A549 (cell line): ENCODE measurements around the gene FKBP8. TPM values are rescaled to one million over a fixed set of nuclear protein-coding genes. Genes with fewer than 3 reads are reported as not detected.

ENCODE experiments used
- ATAC-seq, 2 experiments: fragments of 200-7000 bp in 1 of 2; fragments of >200 bp in 1 of 2; cut with Nextera tagmentation in 1 of 2; cut with Tn5 transposase in 1 of 2; 3 replicates each; pipeline versions ENCODE4 v1.8.0 to v1.9.1; 2018 to 2020; ENCODE audit warnings: mild to moderate bottlenecking in 1 of 2, moderate library complexity in 1 of 2
- CTCF ChIA-PET: fragments of 300-600 bp; sonication (Branson Sonifier 250); formaldehyde crosslinking; extraction: SDS; loops from one replicate; lab custom pipeline; 2021; ENCODE audit warnings: antibody characterized with exemption, inconsistent platforms; lab: Yijun Ruan, JAX
- POLR2A ChIA-PET: fragments of 350-600 bp; formaldehyde crosslinking; extraction: SDS; loops from one replicate; lab custom pipeline; 2021; ENCODE audit warnings: antibody characterized with exemption, inconsistent platforms; lab: Yijun Ruan, JAX
- DNase-seq, 2 experiments: peaks; one replicate each; pipeline versions ENCODE4 v3.0.0 to v3.0.0-alpha.2; 2011 to 2016; ENCODE audit warnings: low read depth in 1 of 2, low spot score in 1 of 2
- FAIRE-seq: peaks from 2 replicates; lab custom pipeline; 2011; peaks lifted over from hg19 to GRCh38; lab: Jason Lieb, UNC
- H3K27ac ChIP-seq, 2 experiments: fragments of >200 bp; sonication (Bioruptor Twin); formaldehyde crosslinking; 3 replicates each; pipeline ENCODE4 v1.5.1; 2016 to 2017
- H3K4me1 ChIP-seq: fragments of >200 bp; sonication (Bioruptor Twin); formaldehyde crosslinking; 3 replicates; pipeline ENCODE4 v1.6.1; 2016
- H3K4me2 ChIP-seq: fragments of >200 bp; sonication (Bioruptor Twin); formaldehyde crosslinking; 3 replicates; pipeline ENCODE4 v1.6.1; 2016
- H3K4me3 ChIP-seq: fragments of >200 bp; sonication (Bioruptor Twin); formaldehyde crosslinking; 3 replicates; pipeline ENCODE4 v1.5.1; 2016
- H3K9me3 ChIP-seq: fragments of >200 bp; sonication (Bioruptor Twin); formaldehyde crosslinking; 3 replicates; pipeline ENCODE4 v1.6.1; 2016
- CBX8 ChIP-seq: fragments of 200-600 bp; sonication (generic); IDR thresholded peaks from 2 replicates; pipeline ENCODE4 v1.6.1; 2016
- CHD2 ChIP-seq: fragments of 150-350 bp; IDR thresholded peaks from 2 replicates; pipeline ENCODE4 v1.6.1; 2014; ENCODE audit warnings: low read length; ENCODE audit not compliant: partially characterized antibody
- EHF ChIP-seq: fragments of 250-450 bp; sonication (Bioruptor Pico); IDR thresholded peaks from 2 replicates; pipeline ENCODE4 v1.5.0; 2020; ENCODE audit warnings: mild to moderate bottlenecking
- ESRRA ChIP-seq: fragments of 150-350 bp; IDR thresholded peaks from 2 replicates; pipeline ENCODE4 v1.6.1; 2014; ENCODE audit warnings: mild to moderate bottlenecking, low read length, borderline replicate concordance
- FOSL2 ChIP-seq, 2 experiments: fragments of 450-650 bp in 1 of 2; fragments of >200 bp in 1 of 2; sonication (Bioruptor Twin) in 1 of 2; formaldehyde crosslinking; IDR thresholded peaks; 2 replicates each; pipeline versions ENCODE4 v1.5.0 to v1.6.1; 2016 to 2020; ENCODE audit warnings: mild to moderate bottlenecking in 1 of 2, moderate library complexity in 1 of 2
- FOXS1 ChIP-seq: fragments of 250-450 bp; sonication (Bioruptor Pico); IDR thresholded peaks from 2 replicates; pipeline ENCODE4 v1.5.0; 2020; ENCODE audit warnings: mild to moderate bottlenecking, moderate library complexity
- GATA3 ChIP-seq: IDR thresholded peaks from 2 replicates; pipeline ENCODE4 v1.6.1; 2012; ENCODE audit warnings: borderline replicate concordance
- HDAC2 ChIP-seq: fragments of 200-600 bp; sonication (generic); IDR thresholded peaks from 2 replicates; pipeline ENCODE4 v1.6.1; 2016
- HOXA7 ChIP-seq: fragments of 250-450 bp; sonication (Bioruptor Pico); IDR thresholded peaks from 2 replicates; pipeline ENCODE4 v1.5.0; 2020; ENCODE audit warnings: mild to moderate bottlenecking, moderate library complexity
- HOXB13 ChIP-seq: fragments of 250-450 bp; sonication (Bioruptor Pico); IDR thresholded peaks from 2 replicates; pipeline ENCODE4 v1.5.0; 2020; ENCODE audit warnings: low read depth, mild to moderate bottlenecking, moderate library complexity
- JUN ChIP-seq, 2 experiments: fragments of >200 bp; sonication (Bioruptor Twin); formaldehyde crosslinking; IDR thresholded peaks; 2 replicates in 1 of 2; 3 replicates in 1 of 2; pipeline ENCODE4 v1.6.1; 2016 to 2017
- KDM1A ChIP-seq: fragments of 200-600 bp; sonication (generic); IDR thresholded peaks from 2 replicates; pipeline ENCODE4 v1.6.1; 2016; ENCODE audit warnings: low read depth, mild to moderate bottlenecking
- KDM5A ChIP-seq: fragments of 200-600 bp; sonication (generic); IDR thresholded peaks from 2 replicates; pipeline ENCODE4 v1.6.1; 2016; ENCODE audit warnings: antibody characterized with exemption, mild to moderate bottlenecking
- MYC ChIP-seq: IDR thresholded peaks from 2 replicates; pipeline ENCODE4 v1.6.1; 2012; ENCODE audit warnings: mild to moderate bottlenecking, inconsistent platforms, low read length, improper control_type of control experiment, borderline replicate concordance
- NFE2L2 ChIP-seq: fragments of 150-350 bp; conservative IDR thresholded peaks from 2 replicates; pipeline ENCODE4 v1.6.1; 2014; ENCODE audit warnings: low read length
- NPAS2 ChIP-seq: fragments of 250-450 bp; sonication (Bioruptor Pico); IDR thresholded peaks from 2 replicates; pipeline ENCODE4 v1.8.0; 2022; ENCODE audit warnings: mild to moderate bottlenecking, moderate library complexity, borderline replicate concordance
- NR3C1 ChIP-seq: fragments of >200 bp; sonication (Bioruptor Twin); formaldehyde crosslinking; IDR thresholded peaks from 3 replicates; pipeline ENCODE4 v1.6.1; 2017
- PHF8 ChIP-seq: fragments of 200-600 bp; sonication (generic); IDR thresholded peaks from 2 replicates; pipeline ENCODE4 v1.6.1; 2016; ENCODE audit warnings: low read depth, mild to moderate bottlenecking, antibody characterized with exemption, moderate library complexity, borderline replicate concordance
- POLR2AphosphoS2 ChIP-seq: conservative IDR thresholded peaks from 2 replicates; pipeline ENCODE4 v1.6.1; 2012; ENCODE audit warnings: low read length, improper control_type of control experiment, inconsistent platforms
- RAD21 ChIP-seq, 2 experiments: fragments of >200 bp in 1 of 2; sonication (Bioruptor Twin) in 1 of 2; formaldehyde crosslinking in 1 of 2; IDR thresholded peaks in 1 of 2; conservative IDR thresholded peaks in 1 of 2; 2 replicates in 1 of 2; 3 replicates in 1 of 2; pipeline ENCODE4 v1.6.1; 2012 to 2018; ENCODE audit warnings: inconsistent platforms in 1 of 2
- RCOR1 ChIP-seq: fragments of 150-350 bp; IDR thresholded peaks from 2 replicates; pipeline ENCODE4 v1.6.1; 2014; ENCODE audit warnings: antibody characterized with exemption, low read length, low read depth
- RFX5 ChIP-seq: fragments of 450-650 bp; IDR thresholded peaks from 2 replicates; pipeline ENCODE4 v1.7.1; 2014; ENCODE audit warnings: antibody characterized with exemption, mild to moderate bottlenecking, moderate library complexity
- ZC3H11A ChIP-seq: fragments of 450-650 bp; IDR thresholded peaks from 2 replicates; pipeline ENCODE4 v1.6.1; 2014; ENCODE audit warnings: antibody characterized with exemption, mild to moderate bottlenecking
- ZNF302 ChIP-seq: fragments of 250-450 bp; sonication (Bioruptor Pico); IDR thresholded peaks from 2 replicates; pipeline ENCODE4 v1.9.0; 2021; ENCODE audit warnings: inconsistent platforms, mild to moderate bottlenecking, moderate library complexity
- ZSCAN20 ChIP-seq: fragments of 250-450 bp; sonication (Bioruptor Pico); IDR thresholded peaks from 2 replicates; pipeline ENCODE4 v1.8.0; 2022; ENCODE audit warnings: mild to moderate bottlenecking, moderate library complexity
- WGBS: methylation state at CpG from one replicate; pipeline ENCODE4 v1.1.6; 2017; ENCODE audit errors: missing lambda C conversion rate; 5-methylcytosine and 5-hydroxymethylcytosine counted together
- polyA plus RNA-seq, 4 experiments: library from polyadenylated mRNA; depleted of rRNA in 3 of 4; stranded (reverse); fragments of >200 nt; fragmentation: RNase III in 1 of 4; extraction: RNeasy Plus Mini Kit Qiagen cat#74134 plus additional on column Dnase treatment in 1 of 4; gene quantifications; 2 replicates in 3 of 4; 3 replicates in 1 of 4; pipeline ENCODE4 v1.2.3, GENCODE V29; 2011 to 2017
- TF ChIP-seq, protein P1 (sequence below): fragments of 450-650 bp; IDR thresholded peaks from 2 replicates; pipeline ENCODE4 v1.6.1; 2014; ENCODE audit warnings: antibody characterized with exemption
- TF ChIP-seq, protein P2 (sequence below): fragments of 250-450 bp; sonication (Bioruptor Pico); IDR thresholded peaks from 2 replicates; pipeline ENCODE4 v1.5.0; 2021; ENCODE audit warnings: mild to moderate bottlenecking, moderate library complexity, borderline replicate concordance
- TF ChIP-seq, protein P3 (sequence below): IDR thresholded peaks from 2 replicates; pipeline ENCODE4 v1.6.1; 2012
- TF ChIP-seq, protein P4 (sequence below): fragments of 250-450 bp; sonication (Bioruptor Pico); IDR thresholded peaks from 2 replicates; pipeline ENCODE4 v1.5.0; 2020; ENCODE audit warnings: low read depth, mild to moderate bottlenecking, moderate library complexity

FKBP8 gene
- polyA plus RNA-seq, 2 of the 4 experiments (the other 2 are of a cell fraction) = 56.1 to 123 TPM

DNA sequence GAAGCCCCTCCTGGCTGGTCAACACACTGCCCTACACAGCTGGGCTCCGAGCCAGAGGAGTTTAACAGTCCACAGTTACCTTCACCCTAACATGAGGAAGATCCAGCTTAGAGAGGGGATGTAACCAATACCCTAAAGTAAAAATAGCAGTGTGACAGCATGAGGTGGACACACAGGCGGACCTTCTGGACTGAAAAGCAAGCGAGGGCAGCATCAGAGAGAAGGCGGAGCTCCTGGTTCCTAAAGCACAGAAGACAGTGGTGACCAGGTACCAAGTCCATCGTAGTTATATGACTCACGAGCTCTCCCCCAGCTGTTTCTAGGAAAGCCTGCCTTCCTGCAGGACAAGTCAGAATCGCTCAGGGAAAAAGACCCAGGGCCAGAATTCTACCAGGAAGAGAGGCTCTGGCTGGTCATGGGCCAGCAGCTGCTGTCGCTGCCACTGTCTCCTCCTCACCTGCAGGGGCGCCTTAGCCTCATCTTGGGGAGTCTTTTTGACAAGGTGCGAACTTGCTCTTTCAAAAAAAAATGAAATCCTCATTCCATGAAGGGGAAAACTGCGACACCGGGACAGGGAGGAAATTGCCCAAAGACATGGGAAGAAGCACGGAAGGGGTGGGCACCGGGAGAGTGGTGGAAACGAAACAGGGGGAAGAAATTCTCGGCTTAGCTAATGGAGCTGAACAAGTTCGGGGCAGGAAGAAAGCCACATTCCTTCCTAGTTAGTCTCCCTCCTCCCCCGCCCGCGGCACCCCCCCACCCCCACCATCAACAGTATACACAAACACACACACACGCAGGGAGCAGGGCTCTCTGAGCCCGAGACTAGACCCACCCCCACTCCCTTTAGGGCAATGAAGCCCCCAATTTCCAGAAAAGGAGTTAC lies 23.2 kb downstream of the FKBP8 start (continued):
- TF ChIP-seq POLR2AphosphoS2 (no peak), NFE2L2 (no peak), JUN (IDR thresholded peaks at IDR 0.05) (0 out of 5 replicates have a peak, but pooled peaks of 1 of the 2 experiments have one; percentile 17), HDAC2 (no peak), NR3C1 (no peak), ESRRA (no peak), HOXA7 (no peak), KDM1A (no peak), HOXB13 (CRISPR knock-in tag) (no peak), FOXS1 (no peak), CBX8 (no peak), ZSCAN20 (no peak), CHD2 (no peak), KDM5A (no peak), RAD21 (conservative IDR thresholded peaks at IDR 0.05 in 1 of 2, IDR thresholded peaks at IDR 0.05 in 1 of 2) (peak; percentile 28 to 35; a peak in 2 of 5 replicates), RCOR1 (no peak), MYC (no peak), FOSL2 (IDR thresholded peaks at IDR 0.05) (no peak), FOSL2 (CRISPR knock-in tag; IDR thresholded peaks at IDR 0.05) (peak; percentile 28; the same call in 1 of the 2 replicates)
- TF ChIP-seq, protein P1, sequence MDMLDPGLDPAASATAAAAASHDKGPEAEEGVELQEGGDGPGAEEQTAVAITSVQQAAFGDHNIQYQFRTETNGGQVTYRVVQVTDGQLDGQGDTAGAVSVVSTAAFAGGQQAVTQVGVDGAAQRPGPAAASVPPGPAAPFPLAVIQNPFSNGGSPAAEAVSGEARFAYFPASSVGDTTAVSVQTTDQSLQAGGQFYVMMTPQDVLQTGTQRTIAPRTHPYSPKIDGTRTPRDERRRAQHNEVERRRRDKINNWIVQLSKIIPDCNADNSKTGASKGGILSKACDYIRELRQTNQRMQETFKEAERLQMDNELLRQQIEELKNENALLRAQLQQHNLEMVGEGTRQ = no peak

DNA sequence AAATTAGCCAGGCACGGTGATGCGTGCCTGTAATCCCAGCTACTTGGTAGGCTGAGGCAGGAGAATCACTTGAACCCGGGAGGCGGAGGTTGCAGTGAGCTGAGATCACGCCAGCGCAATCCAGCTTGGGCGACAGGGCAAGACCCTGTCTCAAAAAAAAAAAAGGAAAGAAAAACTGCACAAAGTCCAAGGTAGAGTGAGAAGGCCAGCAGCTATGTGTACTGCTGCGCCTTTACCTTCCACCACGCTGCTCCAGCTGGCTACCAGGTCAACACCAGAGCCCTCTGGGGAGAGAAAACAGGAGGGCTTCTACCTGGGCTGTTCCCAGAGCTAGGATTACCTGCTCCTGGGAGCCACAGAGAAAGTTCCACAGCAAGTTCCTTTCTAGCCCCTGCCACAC lies 24.7 kb downstream of the FKBP8 start:
- Histone ChIP-seq H3K9me3 (no peaks in the 10 kb centered on the region), H3K4me1 (peaks cover 27% of the 10 kb centered on the region), H3K4me2 (no peak overlapping the region), H3K4me3 (no peak overlapping the region), H3K27ac (no peak overlapping the region)
- WGBS = 94% methylated on average over 9 of the region's 9 CpGs
- no peak for DNase-seq
- no peak for TF ChIP-seq NR3C1
- no peak for TF ChIP-seq RFX5
- TF ChIP-seq, protein P2, sequence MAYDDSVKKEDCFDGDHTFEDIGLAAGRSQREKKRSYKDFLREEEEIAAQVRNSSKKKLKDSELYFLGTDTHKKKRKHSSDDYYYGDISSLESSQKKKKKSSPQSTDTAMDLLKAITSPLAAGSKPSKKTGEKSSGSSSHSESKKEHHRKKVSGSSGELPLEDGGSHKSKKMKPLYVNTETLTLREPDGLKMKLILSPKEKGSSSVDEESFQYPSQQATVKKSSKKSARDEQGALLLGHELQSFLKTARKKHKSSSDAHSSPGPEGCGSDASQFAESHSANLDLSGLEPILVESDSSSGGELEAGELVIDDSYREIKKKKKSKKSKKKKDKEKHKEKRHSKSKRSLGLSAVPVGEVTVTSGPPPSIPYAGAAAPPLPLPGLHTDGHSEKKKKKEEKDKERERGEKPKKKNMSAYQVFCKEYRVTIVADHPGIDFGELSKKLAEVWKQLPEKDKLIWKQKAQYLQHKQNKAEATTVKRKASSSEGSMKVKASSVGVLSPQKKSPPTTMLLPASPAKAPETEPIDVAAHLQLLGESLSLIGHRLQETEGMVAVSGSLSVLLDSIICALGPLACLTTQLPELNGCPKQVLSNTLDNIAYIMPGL (CRISPR knock-in tag) = no peak
- no peak for TF ChIP-seq HDAC2
- TF ChIP-seq ZC3H11A = no peak
- TF ChIP-seq NFE2L2 = no peak
- no peak for TF ChIP-seq GATA3
- TF ChIP-seq HOXB13 (CRISPR knock-in tag) = no peak
- TF ChIP-seq EHF (CRISPR knock-in tag) = no peak
- no peak for TF ChIP-seq KDM5A
- no peak for TF ChIP-seq RCOR1
- TF ChIP-seq, protein P3, sequence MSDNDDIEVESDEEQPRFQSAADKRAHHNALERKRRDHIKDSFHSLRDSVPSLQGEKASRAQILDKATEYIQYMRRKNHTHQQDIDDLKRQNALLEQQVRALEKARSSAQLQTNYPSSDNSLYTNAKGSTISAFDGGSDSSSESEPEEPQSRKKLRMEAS = no peak
- no peak for TF ChIP-seq PHF8
- no peak for TF ChIP-seq NPAS2 (CRISPR knock-in tag)
- TF ChIP-seq, protein P4, sequence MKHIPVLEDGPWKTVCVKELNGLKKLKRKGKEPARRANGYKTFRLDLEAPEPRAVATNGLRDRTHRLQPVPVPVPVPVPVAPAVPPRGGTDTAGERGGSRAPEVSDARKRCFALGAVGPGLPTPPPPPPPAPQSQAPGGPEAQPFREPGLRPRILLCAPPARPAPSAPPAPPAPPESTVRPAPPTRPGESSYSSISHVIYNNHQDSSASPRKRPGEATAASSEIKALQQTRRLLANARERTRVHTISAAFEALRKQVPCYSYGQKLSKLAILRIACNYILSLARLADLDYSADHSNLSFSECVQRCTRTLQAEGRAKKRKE (CRISPR knock-in tag) = no peak
- no peak for TF ChIP-seq ZNF302
- ATAC-seq = no peak
- FAIRE-seq = no peak
- ChIA-PET POLR2A (no interaction called here), CTCF (interaction anchor here (0.6 to 4.0 kb wide), 7 partner anchors 13 to 133 kb away, joined by 3 to 25 read pairs (median 18); partner anchors contain the start of gene REX1BD)
